HEK293 (cell line): ENCODE data around the gene ARHGEF7.

Experiments used
- CTCF ChIA-PET: fragments of 350-600 bp; formaldehyde crosslinking; extraction: SDS; loops from one replicate; lab custom pipeline; 2021; ENCODE audit warnings: antibody characterized with exemption; lab: Yijun Ruan, JAX
- POLR2A ChIA-PET: fragments of 300-600 bp; formaldehyde crosslinking; extraction: SDS; loops from one replicate; lab custom pipeline; 2020; ENCODE audit warnings: antibody characterized with exemption, inconsistent platforms; lab: Yijun Ruan, JAX
- H3K27ac ChIP-seq: fragments of 200-500 bp; sonication (Bioruptor generic); 2 replicates; pipeline ENCODE4 v1.5.1; 2014; ENCODE audit warnings: low read depth, low read length, control low read depth, inconsistent platforms; ENCODE audit errors: extremely low read depth
- H3K36me3 ChIP-seq, 2 experiments: fragments of 200-500 bp in 1 of 2; sonication (Bioruptor generic) in 1 of 2; 1 replicate in 1 of 2; 2 replicates in 1 of 2; pipeline ENCODE4 v1.5.1; 2014 to 2017; ENCODE audit warnings: inconsistent platforms in 2 of 2, low read length in 2 of 2; ENCODE audit not compliant: control insufficient read depth in 2 of 2, insufficient read depth in 1 of 2
- H3K4me1 ChIP-seq: fragments of 200-500 bp; sonication (Bioruptor generic); 2 replicates; pipeline ENCODE4 v1.5.1; 2014; ENCODE audit warnings: mild to moderate bottlenecking, low read length, inconsistent platforms; ENCODE audit not compliant: control insufficient read depth, insufficient read depth
- H3K4me3 ChIP-seq: 2 replicates; pipeline ENCODE4 v1.5.1; 2011; ENCODE audit warnings: low read depth, mild to moderate bottlenecking, control low read depth, low read length, moderate library complexity
- H3K9me3 ChIP-seq: fragments of 200-500 bp; sonication (Bioruptor generic); 2 replicates; pipeline ENCODE4 v1.5.1; 2014; ENCODE audit warnings: low read depth, low read length, inconsistent platforms; ENCODE audit not compliant: control insufficient read depth, insufficient read depth
- INSM2 ChIP-seq: fragments of 450-650 bp; formaldehyde crosslinking; IDR thresholded peaks from 2 replicates; pipeline ENCODE4 v1.5.1; 2016; ENCODE audit warnings: missing biosample characterization, missing genetic modification characterization
- OVOL3 ChIP-seq: fragments of 450-650 bp; formaldehyde crosslinking; IDR thresholded peaks from 2 replicates; pipeline ENCODE4 v1.5.1; 2016; ENCODE audit warnings: missing biosample characterization, missing genetic modification characterization
- SALL2 ChIP-seq: fragments of 450-650 bp; formaldehyde crosslinking; IDR thresholded peaks from 2 replicates; pipeline ENCODE4 v1.5.0; 2017; ENCODE audit warnings: missing biosample characterization, mild to moderate bottlenecking, missing genetic modification characterization, borderline replicate concordance
- TCF7L2 ChIP-seq: IDR thresholded peaks from 2 replicates; pipeline ENCODE4 v1.6.1; 2011; ENCODE audit warnings: low read depth, mild to moderate bottlenecking, inconsistent platforms, low read length, moderate library complexity, borderline replicate concordance
- ZBTB17 ChIP-seq: fragments of 450-650 bp; formaldehyde crosslinking; IDR thresholded peaks from 2 replicates; pipeline ENCODE4 v1.5.1; 2016; ENCODE audit warnings: missing biosample characterization, missing genetic modification characterization
- ZBTB21 ChIP-seq: fragments of 450-650 bp; formaldehyde crosslinking; IDR thresholded peaks from 2 replicates; pipeline ENCODE4 v1.5.1; 2017; ENCODE audit warnings: missing biosample characterization, missing genetic modification characterization
- ZNF114 ChIP-seq: fragments of 450-650 bp; formaldehyde crosslinking; IDR thresholded peaks from 2 replicates; pipeline ENCODE4 v1.5.0; 2017; ENCODE audit warnings: missing biosample characterization, missing genetic modification characterization
- ZNF155 ChIP-seq: fragments of 450-650 bp; formaldehyde crosslinking; IDR thresholded peaks from 2 replicates; pipeline ENCODE4 v1.5.1; 2016; ENCODE audit warnings: missing biosample characterization, missing genetic modification characterization
- ZNF175 ChIP-seq: fragments of 450-650 bp; formaldehyde crosslinking; IDR thresholded peaks from 2 replicates; pipeline ENCODE4 v1.5.1; 2016; ENCODE audit warnings: missing biosample characterization, missing genetic modification characterization
- ZNF211 ChIP-seq: fragments of 450-650 bp; formaldehyde crosslinking; IDR thresholded peaks from 2 replicates; pipeline ENCODE4 v1.5.1; 2016; ENCODE audit warnings: low read depth, missing biosample characterization, missing genetic modification characterization
- ZNF214 ChIP-seq: fragments of 450-650 bp; formaldehyde crosslinking; IDR thresholded peaks from 2 replicates; pipeline ENCODE4 v1.5.1; 2017; ENCODE audit warnings: missing biosample characterization, mild to moderate bottlenecking, missing genetic modification characterization, borderline replicate concordance
- ZNF394 ChIP-seq: fragments of 450-650 bp; formaldehyde crosslinking; IDR thresholded peaks from 2 replicates; pipeline ENCODE4 v1.5.1; 2016; ENCODE audit warnings: missing biosample characterization, missing genetic modification characterization, mild to moderate bottlenecking, moderate library complexity, borderline replicate concordance
- ZNF514 ChIP-seq: fragments of 450-650 bp; formaldehyde crosslinking; IDR thresholded peaks from 2 replicates; pipeline ENCODE4 v1.5.1; 2016; ENCODE audit warnings: missing biosample characterization, missing genetic modification characterization
- ZNF596 ChIP-seq: fragments of 450-650 bp; IDR thresholded peaks from 2 replicates; pipeline ENCODE4 v1.5.0; 2018; ENCODE audit warnings: missing biosample characterization, mild to moderate bottlenecking, missing genetic modification characterization, moderate library complexity
- ZNF621 ChIP-seq: fragments of 450-650 bp; formaldehyde crosslinking; IDR thresholded peaks from 2 replicates; pipeline ENCODE4 v1.5.1; 2017; ENCODE audit warnings: missing biosample characterization, missing genetic modification characterization
- ZNF670 ChIP-seq: fragments of 450-650 bp; formaldehyde crosslinking; IDR thresholded peaks from 2 replicates; pipeline ENCODE4 v1.5.1; 2016; ENCODE audit warnings: missing biosample characterization, missing genetic modification characterization, low read depth
- ZNF785 ChIP-seq: fragments of 450-650 bp; formaldehyde crosslinking; IDR thresholded peaks from 2 replicates; pipeline ENCODE4 v1.5.1; 2016; ENCODE audit warnings: missing biosample characterization, missing genetic modification characterization
- TF ChIP-seq, protein P1 (sequence below): fragments of 450-650 bp; formaldehyde crosslinking; IDR thresholded peaks from 2 replicates; pipeline ENCODE4; 2016; ENCODE audit warnings: missing biosample characterization, missing genetic modification characterization
- TF ChIP-seq, protein P2 (sequence below): fragments of 450-650 bp; formaldehyde crosslinking; IDR thresholded peaks from 2 replicates; pipeline ENCODE4 v1.5.1; 2017; ENCODE audit warnings: missing biosample characterization, missing genetic modification characterization
- TF ChIP-seq, protein P3 (sequence below): fragments of 450-650 bp; formaldehyde crosslinking; IDR thresholded peaks from 2 replicates; pipeline ENCODE4 v1.5.1; 2016; ENCODE audit warnings: missing biosample characterization, missing genetic modification characterization

ARHGEF7 gene

DNA sequence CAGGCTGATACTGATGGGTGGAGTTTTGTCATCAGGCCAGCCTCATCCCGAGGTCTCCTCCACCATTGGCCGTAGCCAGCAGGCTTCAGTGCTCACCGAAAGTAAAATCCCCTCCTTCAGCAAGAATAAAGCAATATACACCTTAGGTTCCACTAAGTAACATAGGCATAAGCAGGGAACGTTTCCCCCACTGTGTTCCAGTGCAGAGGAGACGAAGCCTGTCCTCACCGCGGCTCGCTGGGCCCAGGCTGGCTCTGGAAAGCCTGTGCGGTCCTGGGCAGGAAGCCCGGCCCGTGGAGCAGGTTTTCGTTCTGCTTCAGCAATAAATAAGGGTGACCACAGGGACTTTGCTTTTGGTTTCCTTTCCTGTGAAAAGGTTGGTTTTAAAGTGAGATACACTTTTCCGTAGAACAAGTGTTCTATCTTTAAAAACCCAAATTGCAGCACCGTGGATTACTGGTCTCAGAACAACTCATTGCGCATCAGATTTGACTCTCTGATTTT lies 189.0 kb downstream of the ARHGEF7 start (continued):
- no peak for TF ChIP-seq ZNF211 (tag by site-specific recombination)
- no peak for TF ChIP-seq ZNF621 (tag by site-specific recombination)
- TF ChIP-seq ZNF175 (tag by site-specific recombination) = no peak
- no peak for TF ChIP-seq ZBTB21 (tag by site-specific recombination)
- no peak for TF ChIP-seq ZNF114 (tag by site-specific recombination)
- TF ChIP-seq, protein P1, sequence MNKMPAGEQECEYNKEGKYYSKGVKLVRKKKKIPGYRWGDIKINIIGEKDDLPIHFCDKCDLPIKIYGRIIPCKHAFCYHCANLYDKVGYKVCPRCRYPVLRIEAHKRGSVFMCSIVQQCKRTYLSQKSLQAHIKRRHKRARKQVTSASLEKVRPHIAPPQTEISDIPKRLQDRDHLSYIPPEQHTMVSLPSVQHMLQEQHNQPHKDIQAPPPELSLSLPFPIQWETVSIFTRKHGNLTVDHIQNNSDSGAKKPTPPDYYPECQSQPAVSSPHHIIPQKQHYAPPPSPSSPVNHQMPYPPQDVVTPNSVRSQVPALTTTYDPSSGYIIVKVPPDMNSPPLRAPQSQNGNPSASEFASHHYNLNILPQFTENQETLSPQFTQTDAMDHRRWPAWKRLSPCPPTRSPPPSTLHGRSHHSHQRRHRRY = no peak
- TF ChIP-seq ZNF514 (tag by site-specific recombination) = no peak
- TF ChIP-seq, protein P2, sequence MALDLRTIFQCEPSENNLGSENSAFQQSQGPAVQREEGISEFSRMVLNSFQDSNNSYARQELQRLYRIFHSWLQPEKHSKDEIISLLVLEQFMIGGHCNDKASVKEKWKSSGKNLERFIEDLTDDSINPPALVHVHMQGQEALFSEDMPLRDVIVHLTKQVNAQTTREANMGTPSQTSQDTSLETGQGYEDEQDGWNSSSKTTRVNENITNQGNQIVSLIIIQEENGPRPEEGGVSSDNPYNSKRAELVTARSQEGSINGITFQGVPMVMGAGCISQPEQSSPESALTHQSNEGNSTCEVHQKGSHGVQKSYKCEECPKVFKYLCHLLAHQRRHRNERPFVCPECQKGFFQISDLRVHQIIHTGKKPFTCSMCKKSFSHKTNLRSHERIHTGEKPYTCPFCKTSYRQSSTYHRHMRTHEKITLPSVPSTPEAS (tag by site-specific recombination) = no peak
- no peak for TF ChIP-seq TCF7L2

DNA sequence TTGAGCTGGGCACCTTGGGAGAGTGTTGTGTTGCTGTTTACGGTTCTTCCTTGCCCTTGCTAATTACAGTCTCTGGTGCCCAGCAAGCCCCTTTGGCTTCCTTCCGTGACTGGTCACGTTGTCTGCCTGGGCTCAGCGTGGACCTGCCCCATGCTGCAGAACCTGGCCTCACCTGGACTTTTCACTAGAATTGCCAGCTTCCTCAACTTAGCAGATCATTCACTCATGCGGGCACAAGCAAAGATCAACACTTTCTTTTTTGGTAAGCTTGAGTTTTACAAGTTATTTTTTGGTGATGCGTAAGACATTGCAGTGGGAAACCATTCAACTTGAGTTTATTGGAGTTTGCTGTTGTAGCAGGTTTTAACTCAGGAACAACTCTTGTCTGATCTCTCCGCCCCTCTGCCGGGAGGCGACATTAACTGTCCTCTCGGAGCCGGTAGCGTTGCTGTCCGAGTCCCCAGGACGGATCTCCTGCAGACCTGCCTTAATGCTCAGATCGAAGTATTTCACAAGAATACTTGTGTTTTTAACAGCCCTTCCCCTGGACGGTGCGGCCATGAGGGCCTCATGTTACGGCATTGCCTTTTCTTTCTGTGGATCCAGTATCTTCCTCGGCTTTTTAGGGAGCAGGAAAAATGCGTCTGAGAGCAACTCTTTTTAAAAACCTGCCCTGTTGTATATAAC lies 189.6 kb downstream of the ARHGEF7 start:
- Histone ChIP-seq H3K9me3 (no peaks in the 10 kb centered on the region), H3K27ac (no peak overlapping the region), H3K4me1 (no peaks in the 10 kb centered on the region), H3K4me3 (no peak overlapping the region), H3K36me3 (peaks cover 0 to 66% of the 10 kb centered on the region in 2 experiments; a peak in 2 of 3 replicates)
- TF ChIP-seq ZNF214 (tag by site-specific recombination) (no peak), OVOL3 (no peak), ZNF785 (no peak), ZNF394 (tag by site-specific recombination) (no peak), ZBTB17 (tag by site-specific recombination) (no peak), ZNF155 (tag by site-specific recombination) (no peak), ZNF596 (no peak), ZNF670 (tag by site-specific recombination) (no peak), INSM2 (tag by site-specific recombination) (no peak), SALL2 (no peak)
- TF ChIP-seq, protein P3, sequence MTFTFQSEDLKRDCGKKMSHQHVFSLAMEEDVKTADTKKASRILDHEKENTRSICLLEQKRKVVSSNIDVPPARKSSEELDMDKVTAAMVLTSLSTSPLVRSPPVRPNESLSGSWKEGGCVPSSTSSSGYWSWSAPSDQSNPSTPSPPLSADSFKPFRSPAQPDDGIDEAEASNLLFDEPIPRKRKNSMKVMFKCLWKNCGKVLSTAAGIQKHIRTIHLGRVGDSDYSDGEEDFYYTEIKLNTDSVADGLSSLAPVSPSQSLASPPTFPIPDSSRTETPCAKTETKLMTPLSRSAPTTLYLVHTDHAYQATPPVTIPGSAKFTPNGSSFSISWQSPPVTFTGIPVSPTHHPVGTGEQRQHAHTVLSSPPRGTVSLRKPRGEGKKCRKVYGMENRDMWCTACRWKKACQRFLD (tag by site-specific recombination) = no peak
- POLR2A ChIA-PET = no interaction called here
- CTCF ChIA-PET = no interaction called here
